ENCODE data around the gene COPS3. TPM values are rescaled to one million over a fixed set of nuclear protein-coding genes. Genes with fewer than 3 reads are reported as not detected.

COPS3 gene
- total RNA-seq, 1 donor from 2014 or later: 36.6 TPM

DNA sequence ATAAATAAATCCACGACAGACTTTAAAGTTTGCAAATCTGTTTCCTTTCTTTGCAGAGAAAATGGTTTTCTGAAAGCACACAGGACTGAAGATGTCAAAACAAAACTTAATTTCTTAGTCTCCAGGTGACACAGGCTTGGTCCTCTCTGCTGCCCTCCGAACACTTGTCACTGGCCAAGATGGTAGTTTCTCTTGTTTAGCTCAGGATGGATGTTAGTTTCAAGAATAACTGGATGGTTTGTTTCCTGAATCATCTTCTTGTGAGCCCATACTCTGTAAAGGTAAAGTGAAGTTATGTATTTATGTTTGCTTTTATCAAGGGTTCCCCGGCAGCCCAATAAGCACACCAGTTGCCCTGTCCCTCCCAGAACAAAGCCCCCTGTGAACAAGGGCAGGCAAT is 34.2 kb downstream of the COPS3 start:
- Histone ChIP-seq H3K9me3 (no peaks in the 10 kb centered on the region), H3K27me3 (no peaks in the 10 kb centered on the region), H3K4me3 (no peak overlapping the region), H3K27ac (no peak overlapping the region), H3K36me3 (peaks cover 32 to 56% of the 10 kb centered on the region in 2 donors), H3K4me1 (no peaks in the 10 kb centered on the region)
- intact Hi-C loops (cut with DNase I): no loop called here
- DNase-seq (ENCODE audit: low spot score in 2 of 2): no peak
- no peak for TF ChIP-seq CTCF (IDR thresholded peaks at IDR 0.05)

- peaks cover 17 to 25% of the 10 kb centered on the region in 2 donors for H3K36me3 ChIP-seq
Measured at GRCh38 chr17:17243163-17243562, 37.9 kb downstream of the COPS3 start.

GRCh38 chr17:17242246-17242645 is 38.8 kb downstream of the COPS3 start:
- no peak for DNase-seq (ENCODE audit: low spot score in 2 of 2)
- no peak for TF ChIP-seq CTCF (IDR thresholded peaks at IDR 0.05)
- Histone ChIP-seq H3K4me1 (peaks cover 0 to 5% of the 10 kb centered on the region in 2 donors), H3K27ac (no peak overlapping the region), H3K27me3 (no peaks in the 10 kb centered on the region), H3K9me3 (no peaks in the 10 kb centered on the region), H3K36me3 (peaks cover 9 to 16% of the 10 kb centered on the region in 2 donors), H3K4me3 (no peak overlapping the region)
- intact Hi-C loops (cut with DNase I): no loop called here

More at GRCh38 chr17:17243163-17243562, 37.9 kb downstream of the COPS3 start:
- H3K27me3 ChIP-seq: no peaks in the 10 kb centered on the region
- no peak overlapping the region for H3K4me3 ChIP-seq
- peaks cover 0 to under 1% of the 10 kb centered on the region in 2 donors for H3K4me1 ChIP-seq
- H3K27ac ChIP-seq: no peak overlapping the region
- DNase-seq (ENCODE audit: low spot score in 2 of 2): no peak
- intact Hi-C loops (cut with DNase I): no loop called here
- no peaks in the 10 kb centered on the region for H3K9me3 ChIP-seq
- no peak for TF ChIP-seq CTCF (IDR thresholded peaks at IDR 0.05)

GRCh38 chr17:17241656-17242055 is 39.4 kb downstream of the COPS3 start:
- no peak for DNase-seq (ENCODE audit: low spot score in 2 of 2)
- H3K36me3 ChIP-seq: peaks cover 4 to 11% of the 10 kb centered on the region in 2 donors
- H3K27ac ChIP-seq: no peak overlapping the region
- peaks cover 0 to 5% of the 10 kb centered on the region in 2 donors for H3K4me1 ChIP-seq
- H3K27me3 ChIP-seq: no peaks in the 10 kb centered on the region
- H3K4me3 ChIP-seq: no peak overlapping the region
- no peak for TF ChIP-seq CTCF (IDR thresholded peaks at IDR 0.05)
- intact Hi-C loops (cut with DNase I): no loop called here
- no peaks in the 10 kb centered on the region for H3K9me3 ChIP-seq

DNA sequence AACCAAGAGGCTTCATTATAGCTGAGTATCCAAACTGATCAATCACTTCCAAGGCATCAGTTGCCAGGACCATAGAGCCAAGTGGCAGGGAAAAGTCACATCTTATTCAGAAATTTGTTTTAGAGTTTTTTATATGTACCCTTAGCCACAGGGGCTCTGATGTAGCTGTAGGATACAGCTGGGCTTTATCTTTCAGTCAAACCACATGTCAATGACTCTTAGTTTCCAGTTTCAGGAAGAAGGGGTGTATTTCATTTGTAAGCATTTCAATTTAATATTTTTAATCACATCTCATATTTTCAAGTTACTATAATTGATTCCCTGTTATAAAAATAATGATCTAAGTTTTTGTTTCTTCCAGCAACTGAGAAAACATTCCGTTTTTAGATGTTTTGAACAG is 41.2 kb downstream of the COPS3 start:
- Histone ChIP-seq H3K36me3 (no peaks in the 10 kb centered on the region), H3K27ac (no peak overlapping the region), H3K4me3 (no peak overlapping the region), H3K27me3 (no peaks in the 10 kb centered on the region), H3K4me1 (peaks cover 3 to 8% of the 10 kb centered on the region in 2 donors), H3K9me3 (no peaks in the 10 kb centered on the region)
- DNase-seq (ENCODE audit: low spot score in 2 of 2): no peak
- TF ChIP-seq CTCF (IDR thresholded peaks at IDR 0.05): no peak
- intact Hi-C loops (cut with DNase I): loop anchor here (5.0 to 10.0 kb wide), 2 partner anchors 198 to 235 kb away; partner anchors contain the start of gene MPRIP
